MM.1S (cell line): ENCODE measurements around the gene UGT1A10.

ENCODE experiments used
- DNase-seq: peaks from one replicate; pipeline ENCODE4 v3.0.0-alpha.2; 2015
- H2AFZ ChIP-seq: fragments of 300-600 bp; sonication (generic); 2 replicates; pipeline ENCODE4 v1.6.0; 2016; ENCODE audit warnings: antibody characterized with exemption, low read length
- H3F3A ChIP-seq: fragments of 300-600 bp; sonication (generic); 2 replicates; pipeline ENCODE4 v1.6.1; 2016; ENCODE audit warnings: mild to moderate bottlenecking, antibody characterized with exemption, low read length, moderate library complexity, mixed read lengths; ENCODE audit not compliant: insufficient read depth
- H3K27ac ChIP-seq: fragments of 300-600 bp; sonication (generic); 2 replicates; pipeline ENCODE4 v1.5.1; 2016; ENCODE audit warnings: mild to moderate bottlenecking, low read length
- H3K27me3 ChIP-seq: fragments of 300-600 bp; sonication (generic); replicated peaks from 2 replicates; pipeline ENCODE4 v1.6.0; 2016; ENCODE audit warnings: low read length; ENCODE audit not compliant: insufficient read depth
- H3K36me3 ChIP-seq: fragments of 300-600 bp; sonication (generic); replicated peaks from 2 replicates; pipeline ENCODE4 v1.6.1; 2016; ENCODE audit warnings: mild to moderate bottlenecking, low read length, mixed read lengths; ENCODE audit not compliant: insufficient read depth
- H3K4me1 ChIP-seq: fragments of 300-600 bp; sonication (generic); 2 replicates; pipeline ENCODE4 v1.6.1; 2016; ENCODE audit warnings: low read length, mixed read lengths
- H3K4me2 ChIP-seq: fragments of 300-600 bp; sonication (generic); 2 replicates; pipeline ENCODE4 v1.6.0; 2016; ENCODE audit warnings: low read depth, low read length
- H3K4me3 ChIP-seq: fragments of 300-600 bp; sonication (generic); 2 replicates; pipeline ENCODE4 v1.5.1; 2016; ENCODE audit warnings: low read length, mixed read lengths
- H3K79me2 ChIP-seq: fragments of 300-600 bp; sonication (generic); 2 replicates; pipeline ENCODE4 v1.6.1; 2016; ENCODE audit warnings: mixed run types, low read length, mixed read lengths
- H3K9ac ChIP-seq: fragments of 300-600 bp; sonication (generic); 2 replicates; pipeline ENCODE4 v1.6.1; 2016; ENCODE audit warnings: low read length, mixed read lengths
- H3K9me2 ChIP-seq: fragments of 300-600 bp; sonication (generic); replicated peaks from 2 replicates; pipeline ENCODE4 v1.6.1; 2016; ENCODE audit warnings: mild to moderate bottlenecking, low read length, mixed read lengths; ENCODE audit not compliant: insufficient read depth
- H3K9me3 ChIP-seq: fragments of 300-600 bp; sonication (generic); replicated peaks from 2 replicates; pipeline ENCODE4 v1.6.1; 2016; ENCODE audit warnings: mild to moderate bottlenecking, low read length, mixed read lengths; ENCODE audit not compliant: insufficient read depth
- H4K20me1 ChIP-seq: fragments of 300-600 bp; sonication (generic); 2 replicates; pipeline ENCODE4 v1.6.1; 2016; ENCODE audit warnings: mild to moderate bottlenecking, low read length, moderate library complexity, mixed read lengths; ENCODE audit not compliant: insufficient read depth
- CTCF ChIP-seq: fragments of 300-600 bp; sonication (generic); IDR thresholded peaks from 2 replicates; pipeline ENCODE4 v1.5.1; 2016; ENCODE audit warnings: antibody characterized with exemption, low read length, mixed read lengths
- EZH2 ChIP-seq: fragments of 300-600 bp; sonication (generic); optimal IDR thresholded peaks from 2 replicates; pipeline ENCODE3; 2017; ENCODE audit warnings: low read depth, mild to moderate bottlenecking, antibody characterized with exemption, low read length, mixed read lengths
- EZH2phosphoT487 ChIP-seq: fragments of 300-600 bp; sonication (generic); IDR thresholded peaks from 2 replicates; pipeline ENCODE4 v1.6.1; 2018; ENCODE audit warnings: antibody characterized with exemption, low read length

Gene UGT1A10

GRCh38 chr2:233597522-233597921 lies 38.7 kb upstream of the UGT1A10 start:
- H4K20me1 ChIP-seq: no peaks in the 10 kb centered on the region
- TF ChIP-seq EZH2: no peak
- TF ChIP-seq CTCF: no peak
- TF ChIP-seq EZH2phosphoT487: no peak
- H3K4me2 ChIP-seq: no peak overlapping the region
- H3K9ac ChIP-seq: no peak overlapping the region
- H3K79me2 ChIP-seq: no peaks in the 10 kb centered on the region
- no peaks in the 10 kb centered on the region for H3K36me3 ChIP-seq
- H3K9me3 ChIP-seq: no peaks in the 10 kb centered on the region
- H2AFZ ChIP-seq: no peak overlapping the region
- no peaks in the 10 kb centered on the region for H3F3A ChIP-seq
- H3K9me2 ChIP-seq: no peaks in the 10 kb centered on the region
- H3K4me1 ChIP-seq: no peaks in the 10 kb centered on the region
- H3K27me3 ChIP-seq: no peaks in the 10 kb centered on the region
- DNase-seq: no peak
- H3K27ac ChIP-seq: no peak overlapping the region
- no peak overlapping the region for H3K4me3 ChIP-seq

GRCh38 chr2:233598952-233599351 lies 37.3 kb upstream of the UGT1A10 start:
- Histone ChIP-seq H3K36me3 (no peaks in the 10 kb centered on the region), H4K20me1 (no peaks in the 10 kb centered on the region), H3F3A (no peaks in the 10 kb centered on the region), H3K79me2 (no peaks in the 10 kb centered on the region), H3K9me2 (no peaks in the 10 kb centered on the region), H3K4me2 (no peak overlapping the region), H3K4me1 (no peaks in the 10 kb centered on the region), H3K27ac (no peak overlapping the region), H3K9ac (no peak overlapping the region), H2AFZ (no peak overlapping the region), H3K4me3 (no peak overlapping the region), H3K27me3 (no peaks in the 10 kb centered on the region), H3K9me3 (no peaks in the 10 kb centered on the region)
- TF ChIP-seq EZH2 (no peak), CTCF (no peak), EZH2phosphoT487 (no peak)
- no peak for DNase-seq

- no peaks in the 10 kb centered on the region for H3K4me1 ChIP-seq
- no peak overlapping the region for H3K4me3 ChIP-seq
- H3K27me3 ChIP-seq: no peaks in the 10 kb centered on the region
- H4K20me1 ChIP-seq: no peaks in the 10 kb centered on the region
- no peaks in the 10 kb centered on the region for H3K9me2 ChIP-seq
- H3K27ac ChIP-seq: no peak overlapping the region
- H3K9ac ChIP-seq: no peak overlapping the region
- no peaks in the 10 kb centered on the region for H3K9me3 ChIP-seq
- H3K4me2 ChIP-seq: no peak overlapping the region
- no peaks in the 10 kb centered on the region for H3F3A ChIP-seq
- H3K79me2 ChIP-seq: no peaks in the 10 kb centered on the region
- TF ChIP-seq EZH2 (no peak), CTCF (no peak), EZH2phosphoT487 (no peak)
- no peaks in the 10 kb centered on the region for H3K36me3 ChIP-seq
- no peak overlapping the region for H2AFZ ChIP-seq
- DNase-seq: no peak
Observed at GRCh38 chr2:233600386-233600785, 35.9 kb upstream of the UGT1A10 start.
